Gastroesophageal sphincter (tissue), 3 donors: Measurements from ENCODE around the gene CPT1A.

Source experiments
- EP300 ChIP-seq: sonication (generic); formaldehyde crosslinking; IDR thresholded peaks from one replicate; pipeline ENCODE4 v1.6.1; 2017; ENCODE audit warnings: antibody characterized with exemption, mild to moderate bottlenecking
- POLR2A ChIP-seq, 2 donors: fragments of 450-650 bp; IDR thresholded peaks; one replicate each; pipeline ENCODE4 v1.6.1; 2017; ENCODE audit warnings: antibody characterized with exemption in 2 of 2, mild to moderate bottlenecking in 2 of 2, moderate library complexity in 1 of 2
- POLR2AphosphoS5 ChIP-seq: sonication (generic); formaldehyde crosslinking; IDR thresholded peaks from one replicate; pipeline ENCODE4 v1.6.1; 2017; ENCODE audit warnings: antibody characterized with exemption
- TF ChIP-seq, protein P1 (sequence below), 4 experiments: fragments of 200-600 bp in 2 of 4; fragments of 450-650 bp in 2 of 4; sonication (generic) in 1 of 4; IDR thresholded peaks; one replicate each; pipeline ENCODE4 v1.5.1; 2017 to 2019; ENCODE audit warnings: antibody characterized with exemption in 4 of 4, mild to moderate bottlenecking in 2 of 4, moderate library complexity in 2 of 4

DNA sequence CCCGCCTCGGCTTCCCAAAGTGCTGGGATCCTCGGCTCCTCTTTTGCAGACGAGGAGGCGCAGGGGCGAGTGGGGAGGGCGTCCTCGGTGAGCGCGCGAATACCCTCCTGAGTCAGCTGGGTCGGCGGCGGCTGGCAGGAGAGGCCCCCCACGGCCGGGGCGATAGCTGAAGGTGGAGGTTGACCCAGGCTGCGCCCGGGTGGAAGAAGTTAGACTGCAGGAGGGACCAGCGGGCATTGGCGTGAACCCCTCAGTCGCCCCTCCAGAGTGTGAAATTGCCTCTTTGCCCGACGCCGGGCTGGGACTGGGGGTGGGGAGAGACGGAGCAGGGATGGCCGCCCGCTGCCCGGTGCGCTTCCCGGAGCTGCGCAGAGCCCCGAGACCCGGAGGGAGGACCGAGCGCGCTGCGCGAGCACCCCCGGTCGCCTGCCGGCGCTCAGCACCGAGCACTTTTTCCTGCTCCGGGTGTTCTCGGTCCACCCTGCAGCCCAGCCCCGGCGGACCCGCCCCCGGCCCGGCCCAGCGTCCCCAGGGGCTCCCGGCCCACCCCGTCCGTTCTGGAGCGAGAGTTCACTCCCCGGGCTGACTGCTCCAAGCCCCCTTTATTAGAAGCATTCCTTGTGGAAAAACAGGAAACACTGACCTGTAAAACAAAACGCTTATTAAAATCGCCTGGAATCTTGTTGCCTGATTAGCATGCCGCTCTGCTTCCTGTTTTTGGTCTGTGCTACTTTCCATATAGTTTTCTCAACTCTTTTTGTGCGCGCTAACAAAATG, 13.7 kb upstream of the CPT1A start:
- TF ChIP-seq, protein P1, sequence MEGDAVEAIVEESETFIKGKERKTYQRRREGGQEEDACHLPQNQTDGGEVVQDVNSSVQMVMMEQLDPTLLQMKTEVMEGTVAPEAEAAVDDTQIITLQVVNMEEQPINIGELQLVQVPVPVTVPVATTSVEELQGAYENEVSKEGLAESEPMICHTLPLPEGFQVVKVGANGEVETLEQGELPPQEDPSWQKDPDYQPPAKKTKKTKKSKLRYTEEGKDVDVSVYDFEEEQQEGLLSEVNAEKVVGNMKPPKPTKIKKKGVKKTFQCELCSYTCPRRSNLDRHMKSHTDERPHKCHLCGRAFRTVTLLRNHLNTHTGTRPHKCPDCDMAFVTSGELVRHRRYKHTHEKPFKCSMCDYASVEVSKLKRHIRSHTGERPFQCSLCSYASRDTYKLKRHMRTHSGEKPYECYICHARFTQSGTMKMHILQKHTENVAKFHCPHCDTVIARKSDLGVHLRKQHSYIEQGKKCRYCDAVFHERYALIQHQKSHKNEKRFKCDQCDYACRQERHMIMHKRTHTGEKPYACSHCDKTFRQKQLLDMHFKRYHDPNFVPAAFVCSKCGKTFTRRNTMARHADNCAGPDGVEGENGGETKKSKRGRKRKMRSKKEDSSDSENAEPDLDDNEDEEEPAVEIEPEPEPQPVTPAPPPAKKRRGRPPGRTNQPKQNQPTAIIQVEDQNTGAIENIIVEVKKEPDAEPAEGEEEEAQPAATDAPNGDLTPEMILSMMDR (IDR thresholded peaks at IDR 0.05) = peak in 2 of 4 experiments; percentile 23 to 39
- TF ChIP-seq POLR2A (IDR thresholded peaks at IDR 0.05) (no peak), EP300 (no peak), POLR2AphosphoS5 (no peak)
